ENCODE results near the gene ZNF652.

DNA sequence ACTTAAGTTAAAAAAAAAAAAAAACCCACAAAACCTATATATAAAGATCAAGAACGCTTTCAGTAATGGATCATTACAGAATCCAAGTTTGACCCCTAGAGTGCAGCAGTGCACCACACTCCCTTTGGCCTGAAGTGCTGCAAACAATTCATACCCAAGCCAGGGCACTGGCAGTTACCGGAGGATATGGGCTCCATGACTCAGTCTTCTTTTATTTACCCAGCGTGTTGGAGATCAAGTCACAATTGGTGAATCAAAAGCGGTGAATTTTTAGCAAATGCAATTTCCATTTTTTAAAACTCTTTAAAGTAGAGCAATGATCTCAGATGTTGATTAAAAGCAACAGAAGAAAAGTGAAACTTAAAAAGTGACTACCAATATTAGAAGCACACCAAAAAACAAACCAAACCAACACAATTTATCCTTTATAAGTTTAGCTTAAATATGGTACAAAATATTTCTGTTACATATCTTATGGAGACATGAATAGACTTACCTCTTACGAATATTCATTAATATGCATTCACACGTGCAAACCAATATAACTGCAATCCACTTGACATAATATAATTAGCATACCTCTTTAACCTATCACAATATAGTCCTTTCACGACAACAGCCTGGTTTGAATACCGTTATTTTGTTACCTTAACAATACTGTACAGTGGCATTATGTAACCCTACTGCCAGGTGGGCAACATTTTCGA is 46.3 kb downstream of the ZNF652 start:
- TF ChIP-seq, protein P1, sequence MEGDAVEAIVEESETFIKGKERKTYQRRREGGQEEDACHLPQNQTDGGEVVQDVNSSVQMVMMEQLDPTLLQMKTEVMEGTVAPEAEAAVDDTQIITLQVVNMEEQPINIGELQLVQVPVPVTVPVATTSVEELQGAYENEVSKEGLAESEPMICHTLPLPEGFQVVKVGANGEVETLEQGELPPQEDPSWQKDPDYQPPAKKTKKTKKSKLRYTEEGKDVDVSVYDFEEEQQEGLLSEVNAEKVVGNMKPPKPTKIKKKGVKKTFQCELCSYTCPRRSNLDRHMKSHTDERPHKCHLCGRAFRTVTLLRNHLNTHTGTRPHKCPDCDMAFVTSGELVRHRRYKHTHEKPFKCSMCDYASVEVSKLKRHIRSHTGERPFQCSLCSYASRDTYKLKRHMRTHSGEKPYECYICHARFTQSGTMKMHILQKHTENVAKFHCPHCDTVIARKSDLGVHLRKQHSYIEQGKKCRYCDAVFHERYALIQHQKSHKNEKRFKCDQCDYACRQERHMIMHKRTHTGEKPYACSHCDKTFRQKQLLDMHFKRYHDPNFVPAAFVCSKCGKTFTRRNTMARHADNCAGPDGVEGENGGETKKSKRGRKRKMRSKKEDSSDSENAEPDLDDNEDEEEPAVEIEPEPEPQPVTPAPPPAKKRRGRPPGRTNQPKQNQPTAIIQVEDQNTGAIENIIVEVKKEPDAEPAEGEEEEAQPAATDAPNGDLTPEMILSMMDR (conservative IDR thresholded peaks at IDR 0.05; ENCODE audit: low read depth, low read length): peak; percentile 85
- TF ChIP-seq EZH2 (IDR thresholded peaks at IDR 0.05; ENCODE audit: borderline replicate concordance, low read depth, low read length, poor library complexity, severe bottlenecking): no peak
